GM19324 (cell line): ENCODE data around the gene ETNK2.

Experiments used
- ATAC-seq: cut with Tn5 transposase; IDR thresholded peaks from one replicate; pipeline ENCODE4 v1.9.1; 2021; ENCODE audit warnings: mild to moderate bottlenecking, moderate library complexity; ENCODE audit not compliant: unreplicated experiment, low FRiP score

ETNK2 gene, protein sequence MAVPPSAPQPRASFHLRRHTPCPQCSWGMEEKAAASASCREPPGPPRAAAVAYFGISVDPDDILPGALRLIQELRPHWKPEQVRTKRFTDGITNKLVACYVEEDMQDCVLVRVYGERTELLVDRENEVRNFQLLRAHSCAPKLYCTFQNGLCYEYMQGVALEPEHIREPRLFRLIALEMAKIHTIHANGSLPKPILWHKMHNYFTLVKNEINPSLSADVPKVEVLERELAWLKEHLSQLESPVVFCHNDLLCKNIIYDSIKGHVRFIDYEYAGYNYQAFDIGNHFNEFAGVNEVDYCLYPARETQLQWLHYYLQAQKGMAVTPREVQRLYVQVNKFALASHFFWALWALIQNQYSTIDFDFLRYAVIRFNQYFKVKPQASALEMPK

DNA sequence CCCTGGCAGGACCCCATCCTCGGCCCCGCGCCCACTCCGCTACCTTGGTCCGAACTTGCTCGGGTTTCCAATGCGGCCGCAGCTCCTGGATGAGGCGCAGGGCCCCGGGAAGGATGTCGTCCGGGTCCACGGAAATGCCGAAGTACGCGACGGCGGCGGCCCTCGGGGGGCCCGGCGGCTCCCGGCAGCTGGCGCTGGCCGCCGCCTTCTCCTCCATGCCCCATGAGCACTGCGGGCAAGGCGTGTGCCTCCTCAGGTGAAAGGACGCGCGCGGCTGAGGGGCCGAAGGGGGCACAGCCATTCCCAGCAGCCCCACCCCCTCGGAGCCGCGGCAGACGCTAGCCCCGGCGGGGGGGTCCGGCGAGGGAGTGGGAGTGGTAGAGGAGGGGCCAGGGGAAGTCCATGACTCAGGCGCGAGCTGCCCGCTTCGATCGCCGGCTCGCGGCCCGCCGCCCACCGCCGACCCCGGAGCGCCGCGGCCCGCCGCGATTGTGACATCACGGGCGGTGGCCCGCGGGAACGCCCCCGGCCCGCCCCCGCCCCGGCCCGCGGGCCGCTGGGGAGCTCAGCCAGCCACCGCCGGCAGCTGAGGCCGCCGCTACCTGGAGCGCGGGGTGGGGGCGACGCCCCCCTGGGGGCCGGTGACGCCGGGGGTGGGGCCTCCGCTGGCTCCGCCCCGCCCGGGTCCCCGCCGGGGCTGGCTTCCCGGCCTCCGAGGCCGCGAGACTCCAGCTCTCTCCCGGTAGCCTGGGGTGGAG is at the start of gene ETNK2:
Gene ETNK2 (minus strand): TSS at position 493 of the 758 bp plus-strand sequence. CDS start 192 bp downstream, at position 301.
- no peak for ATAC-seq

GRCh38 chr1:204201348-204202040 is 49.6 kb upstream of the ETNK2 start:
- ATAC-seq = no peak

- ATAC-seq = no peak
These were observed 47.7 kb upstream of the ETNK2 start for GRCh38 chr1:204199579-204199978.

DNA sequence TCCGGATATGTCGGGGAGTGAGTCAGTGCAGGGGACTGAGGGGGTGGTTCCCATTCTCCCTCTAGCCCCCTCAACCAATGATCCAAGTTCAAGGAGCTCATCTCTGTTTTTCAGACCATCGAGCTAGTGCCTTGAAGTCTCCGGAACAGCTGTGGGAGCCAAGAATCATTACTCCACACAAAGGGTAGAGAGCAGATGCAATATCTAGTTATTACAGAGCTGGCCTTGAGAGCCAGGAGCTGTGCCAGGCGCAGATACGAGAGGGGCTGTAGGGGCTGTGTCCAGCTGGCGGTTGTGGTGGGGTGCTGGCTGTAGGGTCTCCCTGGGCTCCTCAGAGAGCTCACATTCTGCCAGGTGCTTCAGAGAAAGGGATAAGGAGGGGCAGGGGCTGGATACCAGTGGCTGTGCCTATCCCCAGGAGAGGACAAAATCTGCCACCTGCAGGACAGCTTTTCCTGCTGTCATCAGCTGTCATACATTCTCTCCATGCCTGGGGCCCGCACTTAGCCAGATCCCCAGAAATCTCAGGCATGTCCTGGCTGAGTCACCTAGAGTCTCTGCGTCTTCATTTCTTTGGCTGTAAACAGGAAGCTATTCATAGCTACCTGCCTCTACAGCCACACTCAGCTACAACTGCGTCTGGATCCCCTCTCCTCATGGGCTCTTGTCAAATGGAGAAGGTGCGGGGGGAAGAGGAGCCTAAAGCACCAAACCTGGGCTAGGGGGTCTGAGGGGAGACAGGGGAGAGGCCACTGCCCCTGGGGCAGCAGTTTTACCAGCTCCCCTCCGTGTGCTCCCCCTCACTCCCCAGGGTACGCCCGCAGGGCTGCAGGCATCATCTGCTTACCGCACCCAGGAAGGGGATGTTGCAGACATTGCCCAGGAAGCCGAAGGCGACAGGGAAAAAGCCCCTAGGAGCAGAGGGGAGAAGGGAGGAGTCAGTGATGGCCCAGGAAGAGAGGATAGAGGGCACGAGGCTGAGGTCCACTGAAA is 46.8 kb upstream of the ETNK2 start:
- no peak for ATAC-seq

- no peak for ATAC-seq
These were observed 45.2 kb upstream of the ETNK2 start for GRCh38 chr1:204197068-204197467.

GRCh38 chr1:204196068-204196795 is 44.4 kb upstream of the ETNK2 start, which contains the start of gene KISS1:
Gene KISS1, minus strand, starts transcription at chr1:204196491. Its CDS starts 3,615 bp downstream, at chr1:204192876.
- ATAC-seq = no peak

- ATAC-seq = no peak
These were observed 42.9 kb upstream of the ETNK2 start for GRCh38 chr1:204194771-204195170.

GRCh38 chr1:204194080-204194479 is 42.2 kb upstream of the ETNK2 start:
- no peak for ATAC-seq

- ATAC-seq = no peak
These were observed 40.9 kb upstream of the ETNK2 start for GRCh38 chr1:204192589-204193352.

DNA sequence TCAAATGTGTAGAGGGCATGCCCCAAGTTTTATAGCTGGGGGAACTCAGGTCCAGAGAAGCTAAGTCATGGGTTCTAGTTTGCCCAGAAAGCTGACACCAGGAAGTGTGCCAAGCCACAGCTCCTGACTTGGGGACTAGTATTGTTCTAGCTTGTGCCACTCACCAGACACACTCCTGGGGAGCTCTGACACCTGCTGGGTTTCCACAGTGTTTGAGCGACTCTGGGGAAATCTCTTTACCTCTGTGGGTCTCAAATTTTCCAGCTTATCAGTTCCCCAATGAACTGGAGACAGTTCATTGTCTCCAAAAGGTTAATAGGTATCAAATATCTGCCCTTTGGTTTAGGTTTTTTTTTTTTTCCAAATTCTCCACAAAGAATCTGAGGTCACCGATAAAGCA is 40.2 kb upstream of the ETNK2 start:
- no peak for ATAC-seq

DNA sequence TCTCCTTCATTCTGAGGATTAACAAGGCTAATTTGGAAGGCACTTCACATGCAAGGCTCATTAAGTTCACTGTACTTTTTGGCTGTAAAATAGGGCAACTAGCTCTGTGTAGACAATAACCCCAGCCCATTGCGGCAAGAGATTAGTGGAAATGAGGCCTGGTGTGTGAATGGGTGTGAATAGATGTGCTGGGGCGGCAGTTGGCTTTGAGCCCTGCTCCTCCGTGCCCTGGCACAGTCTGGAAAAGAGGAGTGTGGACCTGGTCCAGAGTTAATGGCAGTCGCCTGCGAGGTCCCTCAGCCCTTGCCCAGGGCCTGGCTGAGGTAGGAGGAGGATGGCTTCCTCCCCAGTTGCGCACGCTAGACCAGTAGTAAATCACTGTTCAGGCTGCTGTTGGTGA is 39.6 kb upstream of the ETNK2 start:
- ATAC-seq = no peak

DNA sequence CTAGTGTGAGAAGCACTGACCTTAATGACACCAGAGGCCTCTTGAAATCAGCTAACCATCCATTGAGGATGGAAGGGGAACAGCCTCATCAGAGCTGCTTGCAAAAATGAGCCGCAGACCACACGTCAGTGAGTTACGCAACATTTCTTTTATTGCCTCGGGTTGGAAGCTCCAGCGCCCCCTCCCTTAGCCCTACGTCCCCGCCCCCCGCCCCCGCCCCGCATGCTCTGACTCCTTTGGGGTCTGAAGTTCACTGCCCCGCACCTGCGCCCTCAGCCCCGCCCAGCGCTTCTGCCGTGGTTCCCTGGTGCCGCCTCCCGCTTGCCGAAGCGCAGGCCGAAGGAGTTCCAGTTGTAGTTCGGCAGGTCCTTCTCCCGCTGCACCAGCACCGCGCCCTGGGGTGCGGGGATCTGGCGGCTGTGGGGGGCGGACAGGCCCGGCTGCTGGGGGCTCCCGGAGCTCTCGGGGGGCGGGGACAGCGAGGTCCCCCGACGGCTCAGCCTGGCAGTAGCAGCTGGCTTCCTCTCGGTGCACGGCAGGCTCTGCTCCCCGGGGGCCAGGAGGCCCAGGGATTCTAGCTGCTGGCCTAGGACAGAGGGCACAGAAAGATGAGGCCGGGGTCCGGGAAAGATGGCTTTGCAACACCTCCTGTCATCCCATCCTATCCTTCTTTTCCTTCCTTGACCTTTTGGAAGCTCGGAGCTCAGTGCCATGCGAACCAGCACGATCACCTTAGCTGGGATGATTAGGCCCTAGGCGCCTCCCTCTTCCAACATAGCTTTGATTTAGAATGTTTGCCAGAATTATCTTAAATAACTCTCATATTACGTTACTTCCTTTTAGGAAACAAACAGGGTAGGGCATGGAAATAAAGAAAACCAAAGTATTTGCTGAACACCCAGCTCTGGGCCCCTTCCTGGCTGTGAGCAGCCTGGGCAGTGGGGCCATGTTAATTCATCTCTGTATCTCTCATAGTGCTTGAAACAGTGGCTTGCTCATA is 38.7 kb upstream of the ETNK2 start:
- no peak for ATAC-seq

DNA sequence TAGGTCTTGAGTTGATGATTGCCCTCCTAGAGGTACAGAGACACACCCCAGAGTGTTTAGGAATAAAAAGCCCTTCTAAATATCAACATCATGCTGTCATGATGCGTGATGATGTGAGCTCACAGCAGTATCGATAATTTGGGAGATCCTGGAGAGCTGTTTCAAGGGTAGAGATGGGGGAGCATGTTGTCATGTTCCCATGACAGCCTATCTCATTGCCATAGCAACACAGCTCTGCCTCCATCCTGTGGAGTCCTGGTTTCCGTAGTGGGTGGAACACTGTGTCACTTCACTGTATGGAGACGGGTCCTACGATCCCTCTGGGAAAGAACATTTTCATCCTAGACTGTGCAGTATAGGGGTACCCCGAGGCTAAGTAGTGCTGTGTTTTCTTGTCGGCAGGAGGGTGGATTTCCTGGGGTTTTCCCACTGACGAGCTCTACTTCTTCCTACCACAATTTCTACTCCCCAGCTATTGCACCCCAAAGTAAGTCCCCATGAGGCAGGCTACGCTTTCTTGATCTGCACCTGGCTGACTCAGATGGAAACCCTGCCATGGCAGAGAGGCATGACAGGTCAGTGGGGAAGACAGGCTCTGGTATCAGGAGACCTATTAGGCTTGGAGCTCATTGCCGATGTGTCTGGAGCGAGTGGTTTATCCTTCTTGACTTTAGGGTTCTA is 37.3 kb upstream of the ETNK2 start:
- ATAC-seq = no peak

DNA sequence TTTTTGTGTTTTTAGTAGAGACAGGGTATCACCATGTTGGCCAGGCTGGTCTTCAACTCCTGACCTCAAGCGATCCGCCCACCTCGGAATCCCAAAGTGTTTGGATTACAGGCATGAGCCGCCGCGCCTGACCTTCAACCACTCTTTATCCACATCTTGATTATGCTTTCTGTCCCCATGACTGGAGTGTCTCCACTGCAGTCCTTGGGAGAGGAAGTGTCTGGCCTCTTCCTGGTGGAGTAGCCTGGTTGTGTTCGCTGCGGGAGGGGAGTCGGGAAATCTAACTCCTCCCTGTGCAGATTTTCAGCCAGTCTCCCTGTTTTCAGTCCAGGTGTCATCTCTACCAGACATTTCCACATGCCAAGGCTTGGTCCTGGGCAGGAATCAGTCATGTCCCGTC is 34.8 kb upstream of the ETNK2 start:
- no peak for ATAC-seq

DNA sequence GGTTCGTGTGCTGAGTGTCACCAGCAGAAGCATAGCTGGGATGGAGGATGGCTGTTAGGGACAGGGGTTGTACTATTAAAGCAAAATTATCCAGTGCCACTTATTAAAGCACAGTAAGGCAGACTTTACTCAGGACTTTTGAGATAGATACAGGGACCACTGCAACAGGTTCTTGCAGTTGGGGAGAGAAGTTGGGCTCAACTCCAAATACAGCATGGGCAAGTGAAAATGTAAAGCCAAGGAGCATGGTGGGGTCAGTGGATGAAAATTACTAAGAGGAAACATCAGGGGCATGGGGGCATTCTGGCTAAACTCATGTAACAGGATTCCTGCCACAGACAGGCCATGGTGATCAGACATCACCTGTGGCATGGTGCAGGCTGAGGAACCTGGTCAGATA is 29.3 kb upstream of the ETNK2 start:
- no peak for ATAC-seq

- ATAC-seq = no peak
These were observed 28.3 kb upstream of the ETNK2 start for GRCh38 chr1:204180133-204180532.
